ENCODE measurements around the gene MON2. TPM values are rescaled to one million over a fixed set of nuclear protein-coding genes. Genes with fewer than 3 reads are reported as not detected.

The MON2 gene
- total and polyA plus RNA-seq, 10 of the 15 experiments (the other 5 are each of a cell fraction or from before 2014, with no cell fraction given) = 5.4 to 34.3 (median 23.4) TPM

DNA sequence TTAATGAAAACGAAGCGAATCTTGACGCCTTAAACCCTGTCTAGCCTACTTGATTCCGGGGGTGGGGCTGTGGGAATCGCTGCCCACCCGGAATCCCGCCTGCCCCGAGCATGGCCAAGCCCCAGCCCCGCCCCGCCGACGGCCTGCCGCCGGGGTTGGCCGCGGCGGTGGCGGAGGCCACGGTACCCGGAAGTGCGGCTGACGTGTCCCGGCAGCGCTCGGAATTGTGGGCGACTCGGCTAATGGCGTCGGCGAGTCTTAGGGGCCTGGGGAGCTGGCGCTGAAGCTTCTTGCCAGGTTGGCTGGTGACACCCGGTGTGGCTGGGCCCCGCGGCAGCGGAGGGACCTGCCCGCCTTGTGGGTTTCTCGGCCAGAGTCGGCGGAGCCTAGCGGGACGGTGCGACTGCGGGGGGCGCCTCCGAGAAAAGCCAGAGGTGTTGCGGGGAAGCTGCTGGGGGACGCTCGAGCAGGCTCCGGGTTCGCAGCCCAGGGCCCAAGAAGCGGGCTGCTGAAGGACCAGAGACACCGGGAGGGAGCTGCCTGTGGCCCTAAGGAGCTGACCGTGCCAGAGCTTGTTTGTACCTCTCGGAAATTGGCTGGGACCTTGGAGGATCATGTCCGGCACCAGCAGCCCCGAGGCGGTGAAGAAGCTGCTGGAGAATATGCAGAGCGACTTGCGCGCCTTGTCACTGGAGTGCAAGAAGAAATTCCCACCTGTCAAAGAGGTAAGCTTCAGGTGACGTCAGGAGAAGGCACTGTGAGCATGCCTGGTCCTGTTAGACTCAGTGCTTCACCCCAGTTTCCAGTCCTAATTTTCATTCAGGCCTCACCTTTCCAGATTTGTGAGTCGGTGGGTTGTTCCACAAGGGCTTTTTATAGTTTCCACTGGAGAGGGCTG is at the start of gene MON2 (continued):
- TF ChIP-seq, protein P1, sequence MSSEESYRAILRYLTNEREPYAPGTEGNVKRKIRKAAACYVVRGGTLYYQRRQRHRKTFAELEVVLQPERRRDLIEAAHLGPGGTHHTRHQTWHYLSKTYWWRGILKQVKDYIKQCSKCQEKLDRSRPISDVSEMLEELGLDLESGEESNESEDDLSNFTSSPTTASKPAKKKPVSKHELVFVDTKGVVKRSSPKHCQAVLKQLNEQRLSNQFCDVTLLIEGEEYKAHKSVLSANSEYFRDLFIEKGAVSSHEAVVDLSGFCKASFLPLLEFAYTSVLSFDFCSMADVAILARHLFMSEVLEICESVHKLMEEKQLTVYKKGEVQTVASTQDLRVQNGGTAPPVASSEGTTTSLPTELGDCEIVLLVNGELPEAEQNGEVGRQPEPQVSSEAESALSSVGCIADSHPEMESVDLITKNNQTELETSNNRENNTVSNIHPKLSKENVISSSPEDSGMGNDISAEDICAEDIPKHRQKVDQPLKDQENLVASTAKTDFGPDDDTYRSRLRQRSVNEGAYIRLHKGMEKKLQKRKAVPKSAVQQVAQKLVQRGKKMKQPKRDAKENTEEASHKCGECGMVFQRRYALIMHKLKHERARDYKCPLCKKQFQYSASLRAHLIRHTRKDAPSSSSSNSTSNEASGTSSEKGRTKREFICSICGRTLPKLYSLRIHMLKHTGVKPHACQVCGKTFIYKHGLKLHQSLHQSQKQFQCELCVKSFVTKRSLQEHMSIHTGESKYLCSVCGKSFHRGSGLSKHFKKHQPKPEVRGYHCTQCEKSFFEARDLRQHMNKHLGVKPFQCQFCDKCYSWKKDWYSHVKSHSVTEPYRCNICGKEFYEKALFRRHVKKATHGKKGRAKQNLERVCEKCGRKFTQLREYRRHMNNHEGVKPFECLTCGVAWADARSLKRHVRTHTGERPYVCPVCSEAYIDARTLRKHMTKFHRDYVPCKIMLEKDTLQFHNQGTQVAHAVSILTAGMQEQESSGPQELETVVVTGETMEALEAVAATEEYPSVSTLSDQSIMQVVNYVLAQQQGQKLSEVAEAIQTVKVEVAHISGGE (CRISPR knock-in tag; IDR thresholded peaks at IDR 0.05) = no peak
- peak; percentile 93 for TF ChIP-seq GATAD2B (conservative IDR thresholded peaks at IDR 0.05; ENCODE audit: low read depth)
- no peak for TF ChIP-seq YBX1 (IDR thresholded peaks at IDR 0.05)
- TF ChIP-seq, protein P2, sequence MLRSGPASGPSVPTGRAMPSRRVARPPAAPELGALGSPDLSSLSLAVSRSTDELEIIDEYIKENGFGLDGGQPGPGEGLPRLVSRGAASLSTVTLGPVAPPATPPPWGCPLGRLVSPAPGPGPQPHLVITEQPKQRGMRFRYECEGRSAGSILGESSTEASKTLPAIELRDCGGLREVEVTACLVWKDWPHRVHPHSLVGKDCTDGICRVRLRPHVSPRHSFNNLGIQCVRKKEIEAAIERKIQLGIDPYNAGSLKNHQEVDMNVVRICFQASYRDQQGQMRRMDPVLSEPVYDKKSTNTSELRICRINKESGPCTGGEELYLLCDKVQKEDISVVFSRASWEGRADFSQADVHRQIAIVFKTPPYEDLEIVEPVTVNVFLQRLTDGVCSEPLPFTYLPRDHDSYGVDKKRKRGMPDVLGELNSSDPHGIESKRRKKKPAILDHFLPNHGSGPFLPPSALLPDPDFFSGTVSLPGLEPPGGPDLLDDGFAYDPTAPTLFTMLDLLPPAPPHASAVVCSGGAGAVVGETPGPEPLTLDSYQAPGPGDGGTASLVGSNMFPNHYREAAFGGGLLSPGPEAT (IDR thresholded peaks at IDR 0.05; ENCODE audit: low read depth) = peak; percentile 76; the same call in 1 of the 2 replicates
- no peak for TF ChIP-seq EP300 (IDR thresholded peaks at IDR 0.05; ENCODE audit: borderline replicate concordance in 1 of 2, control insufficient read depth in 1 of 2, low read depth in 2 of 2, low read length in 2 of 2)
- no peak for TF ChIP-seq EED (IDR thresholded peaks at IDR 0.05; ENCODE audit: low read depth)
- TF ChIP-seq, protein P3, sequence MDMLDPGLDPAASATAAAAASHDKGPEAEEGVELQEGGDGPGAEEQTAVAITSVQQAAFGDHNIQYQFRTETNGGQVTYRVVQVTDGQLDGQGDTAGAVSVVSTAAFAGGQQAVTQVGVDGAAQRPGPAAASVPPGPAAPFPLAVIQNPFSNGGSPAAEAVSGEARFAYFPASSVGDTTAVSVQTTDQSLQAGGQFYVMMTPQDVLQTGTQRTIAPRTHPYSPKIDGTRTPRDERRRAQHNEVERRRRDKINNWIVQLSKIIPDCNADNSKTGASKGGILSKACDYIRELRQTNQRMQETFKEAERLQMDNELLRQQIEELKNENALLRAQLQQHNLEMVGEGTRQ (IDR thresholded peaks at IDR 0.05; ENCODE audit: borderline replicate concordance, low read depth, low read length) = no peak
- 0 out of 2 replicates have a peak, but pooled peaks have one; percentile 24 for TF ChIP-seq TCF3 (IDR thresholded peaks at IDR 0.05; ENCODE audit: borderline replicate concordance, insufficient read depth, low read depth, low read length)
- TF ChIP-seq, protein P4, sequence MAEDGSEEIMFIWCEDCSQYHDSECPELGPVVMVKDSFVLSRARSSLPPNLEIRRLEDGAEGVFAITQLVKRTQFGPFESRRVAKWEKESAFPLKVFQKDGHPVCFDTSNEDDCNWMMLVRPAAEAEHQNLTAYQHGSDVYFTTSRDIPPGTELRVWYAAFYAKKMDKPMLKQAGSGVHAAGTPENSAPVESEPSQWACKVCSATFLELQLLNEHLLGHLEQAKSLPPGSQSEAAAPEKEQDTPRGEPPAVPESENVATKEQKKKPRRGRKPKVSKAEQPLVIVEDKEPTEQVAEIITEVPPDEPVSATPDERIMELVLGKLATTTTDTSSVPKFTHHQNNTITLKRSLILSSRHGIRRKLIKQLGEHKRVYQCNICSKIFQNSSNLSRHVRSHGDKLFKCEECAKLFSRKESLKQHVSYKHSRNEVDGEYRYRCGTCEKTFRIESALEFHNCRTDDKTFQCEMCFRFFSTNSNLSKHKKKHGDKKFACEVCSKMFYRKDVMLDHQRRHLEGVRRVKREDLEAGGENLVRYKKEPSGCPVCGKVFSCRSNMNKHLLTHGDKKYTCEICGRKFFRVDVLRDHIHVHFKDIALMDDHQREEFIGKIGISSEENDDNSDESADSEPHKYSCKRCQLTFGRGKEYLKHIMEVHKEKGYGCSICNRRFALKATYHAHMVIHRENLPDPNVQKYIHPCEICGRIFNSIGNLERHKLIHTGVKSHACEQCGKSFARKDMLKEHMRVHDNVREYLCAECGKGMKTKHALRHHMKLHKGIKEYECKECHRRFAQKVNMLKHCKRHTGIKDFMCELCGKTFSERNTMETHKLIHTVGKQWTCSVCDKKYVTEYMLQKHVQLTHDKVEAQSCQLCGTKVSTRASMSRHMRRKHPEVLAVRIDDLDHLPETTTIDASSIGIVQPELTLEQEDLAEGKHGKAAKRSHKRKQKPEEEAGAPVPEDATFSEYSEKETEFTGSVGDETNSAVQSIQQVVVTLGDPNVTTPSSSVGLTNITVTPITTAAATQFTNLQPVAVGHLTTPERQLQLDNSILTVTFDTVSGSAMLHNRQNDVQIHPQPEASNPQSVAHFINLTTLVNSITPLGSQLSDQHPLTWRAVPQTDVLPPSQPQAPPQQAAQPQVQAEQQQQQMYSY (CRISPR knock-in tag; IDR thresholded peaks at IDR 0.05) = no peak
- TF ChIP-seq ATF7 (IDR thresholded peaks at IDR 0.05; ENCODE audit: low read depth) = 0 out of 2 replicates have a peak, but pooled peaks have one; percentile 45
- TF ChIP-seq NFXL1 (IDR thresholded peaks at IDR 0.05; ENCODE audit: borderline replicate concordance) = no peak
- peak; percentile 33; the same call in 1 of the 2 replicates for TF ChIP-seq MTA3 (IDR thresholded peaks at IDR 0.05; ENCODE audit: borderline replicate concordance, low read length)
- TF ChIP-seq ZNF622 (IDR thresholded peaks at IDR 0.05) = no peak
